GM19043 (cell line): ENCODE results near the gene SPTY2D1.
A peak's percentile ranks its signal among the peaks of the same experiment; 100 is the strongest.
"Not testable (repeated sequence)": the region's sequence is repeated elsewhere in the genome, so short reads cannot be mapped to it uniquely, and the experiment has no call there.

ENCODE experiments used
- ATAC-seq: cut with Tn5 transposase; IDR thresholded peaks from one replicate; pipeline ENCODE4 v1.9.1; 2021; ENCODE audit warnings: low read depth; ENCODE audit not compliant: unreplicated experiment

SPTY2D1 gene, protein sequence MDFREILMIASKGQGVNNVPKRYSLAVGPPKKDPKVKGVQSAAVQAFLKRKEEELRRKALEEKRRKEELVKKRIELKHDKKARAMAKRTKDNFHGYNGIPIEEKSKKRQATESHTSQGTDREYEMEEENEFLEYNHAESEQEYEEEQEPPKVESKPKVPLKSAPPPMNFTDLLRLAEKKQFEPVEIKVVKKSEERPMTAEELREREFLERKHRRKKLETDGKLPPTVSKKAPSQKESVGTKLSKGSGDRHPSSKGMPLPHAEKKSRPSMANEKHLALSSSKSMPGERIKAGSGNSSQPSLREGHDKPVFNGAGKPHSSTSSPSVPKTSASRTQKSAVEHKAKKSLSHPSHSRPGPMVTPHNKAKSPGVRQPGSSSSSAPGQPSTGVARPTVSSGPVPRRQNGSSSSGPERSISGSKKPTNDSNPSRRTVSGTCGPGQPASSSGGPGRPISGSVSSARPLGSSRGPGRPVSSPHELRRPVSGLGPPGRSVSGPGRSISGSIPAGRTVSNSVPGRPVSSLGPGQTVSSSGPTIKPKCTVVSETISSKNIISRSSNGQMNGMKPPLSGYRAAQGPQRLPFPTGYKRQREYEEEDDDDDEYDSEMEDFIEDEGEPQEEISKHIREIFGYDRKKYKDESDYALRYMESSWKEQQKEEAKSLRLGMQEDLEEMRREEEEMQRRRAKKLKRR

DNA sequence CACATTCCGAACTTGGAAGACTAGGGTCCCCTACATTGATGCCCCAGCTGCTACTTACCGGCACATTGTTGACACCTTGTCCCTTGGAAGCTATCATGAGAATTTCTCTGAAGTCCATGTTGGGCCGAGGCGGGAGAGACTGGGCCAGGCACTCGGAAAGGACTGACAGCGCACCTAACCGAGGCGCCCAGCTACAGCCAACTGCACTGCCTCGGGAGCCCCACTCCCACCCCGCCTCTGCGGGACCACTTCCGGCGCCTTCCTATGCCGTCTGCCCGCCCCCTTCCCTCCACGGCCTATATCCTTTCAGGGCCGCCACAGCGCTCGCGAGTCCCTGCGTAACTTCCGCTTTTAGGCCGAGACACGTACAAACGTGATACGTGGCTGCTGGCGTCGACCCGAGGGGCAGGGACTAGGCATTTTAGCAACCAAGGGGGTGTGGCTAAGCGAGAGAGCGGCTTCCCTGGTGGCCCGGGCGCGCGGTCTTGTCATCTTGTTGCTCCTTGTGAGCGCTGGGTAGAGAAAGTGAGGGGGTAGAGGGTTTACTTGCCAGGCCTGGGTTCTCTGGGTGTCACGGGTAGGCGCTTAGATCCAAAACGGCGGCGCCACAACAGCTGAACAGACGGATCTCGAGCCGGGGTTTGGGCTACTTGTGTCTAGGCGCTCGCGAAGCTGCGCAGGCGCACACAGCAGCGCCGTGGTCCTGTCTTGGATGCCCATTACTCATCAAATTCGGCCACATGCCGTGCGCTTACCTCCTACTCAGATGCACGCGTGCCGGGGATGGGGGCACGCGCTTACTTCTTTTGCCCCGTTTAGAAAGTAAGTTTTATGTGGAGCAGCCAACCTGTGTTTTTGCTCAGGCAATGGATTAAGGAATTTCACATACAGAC is at the start of gene SPTY2D1:
Gene SPTY2D1 (minus strand): TSS at position 203 of the 893 bp plus-strand sequence. CDS start 85 bp downstream, at position 118.
- peak; percentile 92 for ATAC-seq

DNA sequence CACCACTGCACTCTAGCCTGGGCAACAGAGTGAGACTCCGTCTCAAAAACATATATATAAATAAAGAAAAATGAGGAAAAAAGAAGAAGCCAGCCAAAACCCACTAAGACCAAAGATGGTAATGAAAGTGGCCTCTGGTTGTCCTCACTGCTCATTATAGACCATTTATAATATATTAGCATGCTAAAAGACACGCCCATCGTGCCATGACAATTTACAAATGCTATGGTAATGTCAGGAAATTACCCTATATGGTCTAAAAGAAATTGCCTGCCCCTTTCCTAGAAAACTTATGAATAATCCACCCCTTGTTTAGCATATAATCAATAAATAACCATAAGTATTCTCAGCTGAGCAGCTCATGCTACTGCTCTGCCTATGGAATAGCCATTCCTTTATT is 48.3 kb upstream of the SPTY2D1 start:
- no peak for ATAC-seq

DNA sequence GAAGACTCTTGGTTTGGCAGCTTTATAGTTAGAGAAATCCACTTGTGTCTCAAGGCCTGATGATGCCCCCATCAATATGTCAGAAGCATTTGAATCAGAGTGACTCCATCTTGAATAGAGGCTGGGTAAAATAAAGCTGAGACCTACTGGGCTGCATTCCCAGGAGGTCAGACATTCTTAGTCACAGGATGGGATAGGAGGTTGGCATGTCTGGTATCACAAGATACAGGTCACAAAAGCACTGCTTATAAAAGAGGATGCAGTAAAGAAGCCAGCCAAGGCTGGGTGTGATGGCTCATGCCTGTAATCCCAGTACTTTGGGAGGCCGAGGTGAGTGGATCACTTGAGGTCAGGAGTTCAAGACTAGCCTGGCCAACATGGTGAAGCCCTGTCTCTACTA is 47.8 kb upstream of the SPTY2D1 start:
- not testable (repeated sequence) for ATAC-seq

DNA sequence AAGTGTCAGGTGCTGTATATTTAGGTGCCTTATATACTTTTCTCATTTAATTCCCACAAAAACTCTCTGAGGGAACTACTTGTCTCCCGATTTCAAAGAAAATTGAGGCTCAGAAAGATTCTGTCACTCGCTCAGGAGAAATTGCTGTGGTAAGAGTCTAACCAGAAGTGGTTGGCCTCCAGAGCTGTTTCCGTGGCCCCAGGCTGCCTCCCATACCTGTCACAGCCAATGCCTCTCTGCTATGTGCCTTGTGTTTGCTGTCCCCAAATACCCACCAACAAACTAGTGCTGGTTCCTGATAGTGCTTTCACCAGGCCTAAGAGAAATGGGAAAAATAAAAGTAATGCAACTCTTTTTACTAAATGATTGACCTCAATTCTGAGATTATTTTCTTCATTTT is 43.4 kb upstream of the SPTY2D1 start:
- no peak for ATAC-seq

DNA sequence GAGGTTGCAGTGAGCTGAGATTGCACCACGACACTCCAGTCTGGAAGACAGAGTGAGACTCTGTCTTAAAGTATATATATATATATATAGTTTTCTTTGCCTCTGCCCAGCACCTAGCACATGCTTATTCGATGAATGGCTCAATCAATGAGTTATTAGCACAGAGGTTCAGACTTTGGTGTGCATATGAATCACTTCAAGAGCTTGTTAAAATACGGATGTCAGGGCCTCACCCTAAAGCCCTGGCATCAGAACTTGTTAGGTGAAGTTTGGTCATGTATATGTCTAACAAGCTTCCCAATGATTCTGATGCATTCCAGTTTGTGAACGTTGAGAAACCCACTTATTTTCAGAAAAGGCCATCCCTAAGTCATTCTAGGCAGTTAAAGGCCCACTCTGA is 42.7 kb upstream of the SPTY2D1 start:
- ATAC-seq = no peak

DNA sequence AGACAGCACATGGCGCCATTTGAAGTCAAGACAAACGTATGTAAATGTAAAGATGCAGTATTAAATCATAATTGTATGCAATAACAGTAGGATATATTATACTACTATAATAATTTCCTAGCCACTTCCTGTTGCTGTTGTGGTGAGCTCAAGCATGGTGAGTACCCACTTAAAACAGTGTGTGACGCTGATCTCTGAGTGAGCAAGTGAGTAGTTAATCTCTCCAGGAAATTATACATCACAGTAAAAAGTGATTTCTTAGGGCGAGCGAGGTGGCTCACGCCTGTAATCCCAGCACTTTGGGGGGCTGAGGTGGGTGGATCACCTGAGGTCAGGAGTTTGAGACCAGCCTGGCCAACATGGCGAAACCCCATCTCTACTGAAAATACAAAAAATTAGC is 38.1 kb upstream of the SPTY2D1 start:
- not testable (repeated sequence) for ATAC-seq

DNA sequence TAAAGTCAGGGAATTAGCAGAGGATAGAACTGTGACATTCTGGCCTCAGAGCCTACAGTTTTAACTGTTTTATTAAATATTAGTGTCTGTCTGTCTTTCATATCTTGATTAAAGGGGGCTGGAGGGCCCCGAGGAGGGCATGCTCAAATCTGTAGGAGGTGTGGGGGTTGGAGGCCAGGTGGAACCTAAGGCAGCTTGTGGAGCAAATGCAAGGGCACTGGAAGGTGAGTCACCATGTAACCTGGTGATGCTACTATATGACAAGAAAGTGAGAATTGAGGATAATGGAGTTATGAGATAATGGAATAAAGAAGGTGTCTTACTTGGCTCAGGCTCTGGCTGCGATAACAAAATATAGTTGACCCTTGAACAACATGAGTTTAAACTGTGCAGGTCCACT is 37.1 kb upstream of the SPTY2D1 start:
- ATAC-seq = no peak

DNA sequence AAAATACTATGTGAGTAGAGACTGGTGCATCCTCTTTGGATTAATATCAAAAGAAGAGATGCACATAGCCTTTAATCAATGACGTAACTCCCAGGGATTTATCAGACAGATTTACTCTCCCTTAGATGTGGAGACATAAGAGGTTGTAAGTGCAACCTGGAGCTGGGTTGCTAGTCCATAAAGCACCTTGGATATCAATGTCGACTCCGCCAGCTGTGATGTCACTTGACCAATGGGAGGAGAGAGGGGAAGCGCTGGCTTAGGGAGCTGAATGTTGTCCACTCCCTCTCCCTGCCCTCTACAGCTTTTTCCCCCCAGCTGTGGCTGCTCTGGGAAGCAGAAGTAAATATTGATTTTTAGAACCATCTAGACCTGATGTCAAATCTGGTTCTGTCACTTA is 35.6 kb upstream of the SPTY2D1 start:
- ATAC-seq = no peak

DNA sequence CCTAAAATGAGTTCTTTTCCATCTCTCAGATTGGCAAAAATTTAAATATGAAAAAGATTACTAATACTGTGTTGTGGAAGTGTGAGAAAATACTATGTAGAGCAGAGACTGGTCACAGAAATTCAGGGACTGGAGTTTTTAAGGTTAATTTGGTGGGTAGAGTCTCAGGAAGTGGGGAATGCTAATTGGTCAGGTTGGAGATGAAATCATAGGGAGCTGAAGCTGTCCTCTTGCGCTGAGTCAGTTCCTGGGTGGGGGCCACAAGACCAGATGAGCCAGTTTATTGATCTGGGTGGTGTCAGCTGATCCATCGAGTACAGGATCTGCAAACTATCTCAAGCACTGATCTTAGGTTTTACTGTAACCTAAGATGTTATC is 35.1 kb upstream of the SPTY2D1 start:
- no peak for ATAC-seq

DNA sequence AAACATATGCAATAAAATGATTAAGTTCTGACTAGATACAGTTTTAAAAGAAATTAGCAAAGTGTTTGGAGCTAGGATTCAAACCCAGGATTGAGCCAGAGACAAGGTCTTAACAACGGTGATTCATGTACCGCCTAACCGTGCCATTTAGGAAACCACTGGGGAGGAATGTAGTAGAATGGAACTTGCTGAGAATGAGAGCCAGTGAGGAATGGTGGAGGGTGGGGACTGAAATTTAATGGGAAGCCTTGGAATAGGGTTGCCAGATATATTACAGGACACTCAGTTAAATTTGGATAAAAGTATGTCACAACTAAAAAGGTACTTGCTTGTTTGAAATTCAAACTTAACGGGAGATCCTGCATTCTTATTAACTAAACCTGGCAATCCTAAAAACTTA is 34.0 kb upstream of the SPTY2D1 start:
- ATAC-seq = no peak

DNA sequence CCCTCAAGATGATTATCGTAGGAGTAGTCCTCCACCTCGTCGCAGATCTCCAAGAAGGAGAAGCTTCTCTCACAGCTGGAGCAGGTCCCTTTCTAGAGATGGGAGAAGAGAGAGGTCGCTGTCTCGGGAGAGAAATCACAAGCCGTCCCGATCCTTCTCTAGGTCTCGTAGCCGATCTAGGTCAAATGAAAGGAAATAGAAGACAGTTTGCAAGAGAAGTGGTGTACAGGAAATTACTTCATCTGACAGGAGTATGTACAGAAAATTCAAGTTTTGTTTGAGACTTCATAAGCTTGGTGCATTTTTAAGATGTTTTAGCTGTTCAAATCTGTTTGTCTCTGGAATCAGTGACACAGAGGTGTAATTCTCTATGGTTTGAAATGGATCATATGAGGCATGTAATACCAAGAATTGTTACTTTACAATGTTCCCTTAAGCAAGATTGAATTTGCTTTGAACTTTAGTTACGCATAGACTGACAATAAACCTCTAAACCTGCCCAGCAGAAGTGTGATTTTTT is 31.3 kb upstream of the SPTY2D1 start:
- not testable (repeated sequence) for ATAC-seq

DNA sequence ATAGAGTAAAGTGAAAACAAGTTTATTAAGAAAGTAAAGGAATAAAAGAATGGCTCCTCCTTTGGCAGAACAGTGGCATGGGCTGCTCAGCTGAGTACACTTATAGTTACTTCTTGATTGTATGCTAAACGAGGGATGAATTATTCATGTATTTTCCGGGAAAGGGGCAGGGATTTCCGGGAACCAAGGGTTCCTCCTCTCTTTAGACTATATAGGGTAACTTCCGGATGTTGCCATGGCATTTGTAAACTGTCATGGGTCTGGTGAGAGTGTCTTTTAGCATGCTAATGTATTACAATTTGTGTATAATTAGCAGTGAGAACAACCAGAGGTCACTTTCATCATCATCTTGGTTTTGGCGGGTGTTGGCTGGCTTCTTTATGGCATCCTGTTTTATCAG is 23.5 kb upstream of the SPTY2D1 start:
- no peak for ATAC-seq

DNA sequence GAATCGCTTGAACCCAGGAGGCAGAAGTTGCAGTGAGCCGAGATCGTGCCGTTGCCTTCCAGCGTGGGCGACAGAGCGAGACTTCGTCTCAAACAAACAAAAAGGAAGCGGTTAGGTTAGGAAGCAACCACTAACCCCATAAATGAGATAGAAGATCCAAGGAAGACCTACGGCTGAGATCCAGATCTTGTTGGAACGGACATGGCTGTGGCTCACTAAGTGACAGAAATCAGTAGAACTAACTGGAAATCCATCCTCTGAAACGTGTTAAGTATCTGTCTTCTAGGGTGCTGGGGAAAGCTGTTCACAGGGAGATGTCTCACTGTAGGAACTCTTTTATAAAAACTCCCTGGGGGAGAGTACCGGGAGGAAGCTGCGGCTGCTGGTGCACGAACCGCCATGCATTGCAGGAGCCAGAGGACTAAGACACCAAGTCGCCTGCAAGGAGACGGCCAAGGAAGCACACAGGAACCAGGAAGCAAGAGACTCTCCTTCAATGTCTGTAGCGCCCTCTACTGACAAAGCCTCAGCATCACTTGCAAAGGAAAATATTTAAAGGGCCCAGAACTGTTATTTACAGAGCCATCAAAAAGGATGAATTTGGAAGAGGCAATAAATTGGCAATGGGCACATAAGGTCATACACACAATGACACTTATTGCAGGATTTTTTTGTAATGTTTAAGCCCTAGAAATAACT is 16.9 kb upstream of the SPTY2D1 start:
- ATAC-seq = peak; percentile 80

DNA sequence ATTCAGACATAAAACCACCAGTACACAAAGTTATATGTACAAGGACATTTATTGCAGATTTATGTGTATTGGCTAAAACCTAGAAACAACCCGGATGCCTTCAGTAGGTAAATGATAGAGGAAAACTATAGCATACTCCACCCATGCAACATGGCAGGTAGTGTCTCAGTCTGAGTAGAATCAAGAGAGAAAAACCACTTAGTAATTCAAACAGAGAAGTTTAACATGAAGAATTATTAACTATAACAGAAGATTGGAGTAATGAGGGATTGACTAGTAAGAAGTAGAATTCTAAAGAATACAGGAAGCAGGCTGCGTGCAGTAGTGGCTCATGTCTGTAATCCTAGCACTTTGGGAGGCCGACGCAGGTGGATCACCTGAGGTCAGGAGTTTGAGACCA is 16.2 kb upstream of the SPTY2D1 start:
- peak; percentile 54 for ATAC-seq

DNA sequence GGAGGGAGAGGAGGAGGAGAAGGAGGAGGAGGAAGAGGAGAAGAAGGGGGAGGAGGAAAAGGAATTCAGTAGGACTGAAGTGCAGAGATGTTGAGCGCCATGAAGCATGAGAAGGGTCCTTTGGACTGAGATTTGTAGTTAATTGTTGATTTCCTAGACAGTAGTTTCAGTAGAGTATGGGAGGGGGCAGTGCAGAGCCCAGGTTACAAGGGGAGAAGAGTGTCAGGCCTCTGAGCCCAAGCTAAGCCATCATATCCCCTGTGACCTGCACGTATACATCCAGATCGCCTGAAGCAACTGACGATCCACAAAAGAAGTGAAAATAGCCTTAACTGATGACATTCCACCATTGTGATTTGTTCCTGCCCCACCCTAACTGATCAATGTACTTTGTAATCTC is 8.9 kb upstream of the SPTY2D1 start:
- not testable (repeated sequence) for ATAC-seq

DNA sequence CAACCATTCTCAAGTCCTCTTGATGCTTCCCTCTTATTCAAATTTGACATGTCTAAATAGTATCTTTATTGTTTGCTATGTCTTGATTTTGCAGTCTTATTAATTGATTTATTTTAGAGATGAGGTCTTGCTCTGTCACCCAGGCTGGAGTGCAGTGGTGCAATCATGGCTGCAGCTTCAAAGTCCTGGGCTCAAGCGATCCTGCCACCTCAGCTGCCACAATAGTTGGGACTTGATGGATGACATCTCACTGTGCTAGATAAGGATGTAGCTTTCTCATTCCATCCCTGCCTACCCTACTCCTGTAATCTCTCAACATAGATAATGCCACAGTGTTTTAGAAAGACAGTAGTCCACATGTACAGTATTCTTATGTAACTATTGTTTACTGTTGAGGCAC is 7.5 kb upstream of the SPTY2D1 start:
- ATAC-seq = no peak

DNA sequence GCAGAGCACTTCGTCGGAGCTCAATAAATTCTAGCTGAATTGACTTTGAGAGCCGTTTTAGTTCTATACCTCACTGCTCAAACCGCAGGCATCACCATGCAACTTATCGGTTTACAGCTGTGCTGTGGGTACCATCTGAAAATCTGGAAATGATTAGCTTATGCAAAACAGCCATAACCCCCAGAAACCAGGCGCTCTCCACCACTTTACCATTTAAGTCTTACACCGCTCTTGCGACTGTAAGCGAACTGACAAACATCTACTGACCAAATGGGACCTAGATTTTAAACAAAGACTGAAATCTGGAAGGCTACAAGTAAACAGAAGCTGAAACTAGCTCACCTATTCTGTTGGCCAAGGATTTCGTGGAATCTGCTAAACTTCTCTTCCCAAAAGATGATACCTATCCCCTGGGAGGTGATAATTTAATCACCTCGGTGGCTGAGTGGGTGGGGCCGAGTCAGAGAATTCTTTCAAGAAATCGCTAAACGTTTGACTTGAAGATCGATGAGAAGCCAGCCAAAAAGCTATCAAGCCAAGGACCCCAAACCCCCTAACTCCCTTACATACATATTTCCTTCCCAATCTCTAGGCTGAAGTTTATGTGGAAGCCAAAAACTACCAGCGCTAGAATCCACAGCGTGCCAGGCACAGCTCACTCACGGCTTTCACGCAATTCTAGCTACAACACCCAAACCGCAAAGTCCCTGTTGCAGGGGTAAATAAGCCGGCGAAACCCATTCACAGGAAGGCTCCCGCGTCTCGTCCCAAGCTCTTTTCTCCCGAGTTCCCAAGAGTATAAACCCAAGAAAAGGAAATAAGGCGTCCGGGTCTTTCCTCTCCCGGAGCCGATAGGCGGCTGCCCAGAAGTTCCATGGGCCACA is 644 bp downstream of the SPTY2D1 start:
- peak; percentile 69 for ATAC-seq

DNA sequence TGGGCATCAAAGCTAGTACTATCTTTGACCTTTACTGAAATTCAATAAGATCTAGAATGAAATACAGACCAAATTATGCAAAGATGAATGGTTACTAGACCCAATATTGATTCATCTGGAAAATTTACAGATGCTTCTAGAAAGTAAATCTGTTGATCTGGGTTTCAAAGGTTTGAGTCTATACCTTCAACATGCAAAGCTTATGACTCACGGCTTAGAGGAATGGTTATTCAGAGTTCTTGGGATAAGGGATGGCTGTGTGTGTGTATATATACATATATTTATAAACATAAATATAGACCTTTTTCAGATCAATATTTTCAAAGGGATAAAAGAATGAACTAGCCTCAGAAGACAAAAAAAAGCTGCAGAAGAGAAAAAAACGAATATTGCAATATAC is 1.3 kb downstream of the SPTY2D1 start:
- ATAC-seq = no peak

DNA sequence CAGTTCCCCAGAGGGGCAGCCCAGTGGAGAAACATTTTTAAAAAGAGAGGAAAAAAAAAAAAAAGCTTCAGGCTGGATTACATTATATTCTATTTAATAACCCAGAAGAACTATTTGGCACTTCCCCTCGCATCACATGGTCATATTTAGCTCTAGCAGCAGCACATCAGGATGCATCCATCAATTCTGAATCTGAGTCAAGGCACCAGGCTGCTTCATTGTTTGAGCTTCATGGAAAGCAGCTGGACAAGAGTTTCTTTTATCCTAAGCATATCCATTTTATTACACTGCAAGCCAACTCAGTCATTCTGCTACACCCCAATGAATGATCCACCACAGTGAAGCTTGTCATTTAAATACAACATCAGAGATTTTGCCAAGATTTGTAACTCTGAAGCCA is 10.0 kb downstream of the SPTY2D1 start:
- ATAC-seq = no peak
